Natural killer cell (primary cell): ENCODE results near the gene KLK14. TPM values are rescaled to one million over a fixed set of nuclear protein-coding genes. Genes with fewer than 3 reads are reported as not detected.

Experiments
- ATAC-seq, 3 donors: fragments of 150-1000 bp in 2 of 3; fragments of 200-7000 bp in 1 of 3; cut with Tn5 transposase; 1 replicate in 1 of 3; 2 replicates in 2 of 3; pipeline ENCODE4 v1.10.0; 2021; ENCODE audit warnings: mild to moderate bottlenecking in 2 of 3, moderate library complexity in 2 of 3
- DNase-seq, 2 donors: peaks; one replicate each; pipeline versions ENCODE4 v3.0.0 to v3.0.0-alpha.2; 2013 to 2021; ENCODE audit warnings: mixed read lengths in 1 of 2
- H3K27ac ChIP-seq: one replicate; pipeline ENCODE4 v1.5.1; 2013; ENCODE audit warnings: mild to moderate bottlenecking, low read length
- H3K27me3 ChIP-seq: one replicate; pipeline ENCODE4 v1.6.1; 2013; ENCODE audit warnings: low read length; ENCODE audit not compliant: control insufficient read depth, insufficient read depth
- H3K36me3 ChIP-seq: one replicate; pipeline ENCODE4 v1.6.1; 2013; ENCODE audit warnings: low read length; ENCODE audit not compliant: control insufficient read depth, insufficient read depth
- H3K4me1 ChIP-seq: one replicate; pipeline ENCODE4 v1.6.1; 2013; ENCODE audit warnings: low read length; ENCODE audit not compliant: control insufficient read depth, insufficient read depth
- H3K4me3 ChIP-seq: one replicate; pipeline ENCODE4 v1.5.1; 2013; ENCODE audit warnings: low read length
- H3K9me3 ChIP-seq: one replicate; pipeline ENCODE4 v1.6.1; 2013; ENCODE audit warnings: low read length; ENCODE audit not compliant: control insufficient read depth, insufficient read depth
- H3K27ac Mint-ChIP-seq, 2 donors: one replicate each; pipeline ENCODE4 v1.8.0; 2022; ENCODE audit warnings: mild to moderate bottlenecking in 2 of 2, mixed read lengths in 2 of 2, moderate library complexity in 1 of 2
- H3K27me3 Mint-ChIP-seq, 2 donors: one replicate each; pipeline ENCODE4 v1.8.0; 2022; ENCODE audit warnings: low read depth in 2 of 2, mixed read lengths in 2 of 2
- H3K36me3 Mint-ChIP-seq: one replicate; pipeline ENCODE4 v1.8.0; 2022; ENCODE audit warnings: mixed read lengths
- H3K4me1 Mint-ChIP-seq, 2 donors: one replicate each; pipeline ENCODE4 v1.8.0; 2022; ENCODE audit warnings: mixed read lengths in 2 of 2
- H3K4me3 Mint-ChIP-seq: one replicate; pipeline ENCODE4 v1.8.0; 2022; ENCODE audit warnings: mild to moderate bottlenecking, moderate library complexity, mixed read lengths
- H3K9me3 Mint-ChIP-seq, 2 donors: one replicate each; pipeline ENCODE4 v1.8.0; 2022; ENCODE audit warnings: mixed read lengths in 2 of 2
- WGBS: methylation state at CpG from one replicate; pipeline ENCODE4 v1.1.7; 2013; ENCODE audit warnings: missing lambda C conversion rate; ENCODE audit not compliant: insufficient coverage; 5-methylcytosine and 5-hydroxymethylcytosine counted together
- intact Hi-C: fragments of 100-400 bp; cut with micrococcal nuclease; formaldehyde crosslinking; loops from one replicate; pipeline ENCODE4 v1.14.2; 2022
- total RNA-seq, 4 donors: library from RNA; stranded (reverse); fragments of 120-200 nt in 1 of 4; gene quantifications; one replicate each; pipeline versions ENCODE4 v1.2.3 to v1.2.4, GENCODE V29; 2013 to 2022
- TF ChIP-seq, protein P1 (sequence below): fragments of 200-600 bp; IDR thresholded peaks from one replicate; pipeline ENCODE4 v1.8.0; 2022; ENCODE audit warnings: antibody characterized with exemption

KLK14 gene
- total RNA-seq, 3 donors from 2014 or later (not counting 1 experiment from before 2014, with no cell fraction given) = 0.64 to 1.3 (median 1.1) TPM

DNA sequence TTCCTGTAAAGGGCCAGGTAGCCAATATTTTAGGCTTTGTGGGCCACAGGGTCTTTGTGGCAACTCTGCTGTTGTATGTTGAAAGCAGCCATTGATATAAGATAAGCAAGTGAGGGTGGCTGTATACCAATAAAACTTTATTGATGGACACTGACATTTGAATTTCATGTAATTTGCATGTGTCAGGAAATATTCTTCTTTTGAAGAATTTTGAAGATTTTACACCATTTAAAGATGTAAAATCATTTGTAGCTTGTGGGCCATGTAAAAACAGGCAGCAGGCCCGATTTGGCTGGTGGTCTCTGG is 27.9 kb upstream of the KLK14 start:
- Histone ChIP-seq H3K27ac (no peak overlapping the region), H3K27me3 (no peaks in the 10 kb centered on the region), H3K4me3 (no peak overlapping the region), H3K4me1 (peaks cover 44% of the 10 kb centered on the region), H3K9me3 (no peaks in the 10 kb centered on the region), H3K36me3 (no peaks in the 10 kb centered on the region)
- no peak for ATAC-seq
- DNase-seq = no peak
- H3K36me3 Mint-ChIP-seq = no peaks in the 10 kb centered on the region
- H3K9me3 Mint-ChIP-seq = no peaks in the 10 kb centered on the region
- H3K27ac Mint-ChIP-seq = no peak overlapping the region
- no peak overlapping the region for H3K4me3 Mint-ChIP-seq
- H3K4me1 Mint-ChIP-seq = peaks cover 28 to 30% of the 10 kb centered on the region in 2 donors
- TF ChIP-seq, protein P1, sequence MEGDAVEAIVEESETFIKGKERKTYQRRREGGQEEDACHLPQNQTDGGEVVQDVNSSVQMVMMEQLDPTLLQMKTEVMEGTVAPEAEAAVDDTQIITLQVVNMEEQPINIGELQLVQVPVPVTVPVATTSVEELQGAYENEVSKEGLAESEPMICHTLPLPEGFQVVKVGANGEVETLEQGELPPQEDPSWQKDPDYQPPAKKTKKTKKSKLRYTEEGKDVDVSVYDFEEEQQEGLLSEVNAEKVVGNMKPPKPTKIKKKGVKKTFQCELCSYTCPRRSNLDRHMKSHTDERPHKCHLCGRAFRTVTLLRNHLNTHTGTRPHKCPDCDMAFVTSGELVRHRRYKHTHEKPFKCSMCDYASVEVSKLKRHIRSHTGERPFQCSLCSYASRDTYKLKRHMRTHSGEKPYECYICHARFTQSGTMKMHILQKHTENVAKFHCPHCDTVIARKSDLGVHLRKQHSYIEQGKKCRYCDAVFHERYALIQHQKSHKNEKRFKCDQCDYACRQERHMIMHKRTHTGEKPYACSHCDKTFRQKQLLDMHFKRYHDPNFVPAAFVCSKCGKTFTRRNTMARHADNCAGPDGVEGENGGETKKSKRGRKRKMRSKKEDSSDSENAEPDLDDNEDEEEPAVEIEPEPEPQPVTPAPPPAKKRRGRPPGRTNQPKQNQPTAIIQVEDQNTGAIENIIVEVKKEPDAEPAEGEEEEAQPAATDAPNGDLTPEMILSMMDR = no peak
- 52% methylated on average over 1 of the region's 1 CpG for WGBS
- intact Hi-C loops = loop anchor here (5.0 kb wide), 1 partner anchor 37 kb away; no protein-coding TSS in a partner anchor
- no peaks in the 10 kb centered on the region for H3K27me3 Mint-ChIP-seq

DNA sequence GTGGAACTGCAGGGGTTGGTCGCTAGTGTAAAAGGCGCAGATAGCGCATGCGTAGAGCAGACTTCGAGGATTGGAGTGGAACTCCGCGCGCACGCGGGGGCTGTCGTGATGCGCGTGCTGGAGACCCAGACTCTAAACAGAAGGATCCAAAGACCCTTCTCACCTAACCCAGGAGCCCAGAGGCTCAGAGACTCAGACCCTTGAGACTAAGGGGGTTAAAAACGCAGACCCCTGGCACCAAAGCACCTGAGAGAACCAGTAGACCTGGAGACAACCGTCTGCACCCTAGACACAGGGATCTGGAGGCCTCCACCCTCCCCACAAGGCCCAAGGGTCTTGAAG is 26.1 kb upstream of the KLK14 start:
- H3K27me3 Mint-ChIP-seq = no peaks in the 10 kb centered on the region
- Histone ChIP-seq H3K36me3 (peaks cover 6% of the 10 kb centered on the region), H3K9me3 (no peaks in the 10 kb centered on the region), H3K27me3 (no peaks in the 10 kb centered on the region), H3K27ac (peak overlapping the region; percentile 82), H3K4me3 (peak overlapping the region; percentile 80), H3K4me1 (peaks cover 26% of the 10 kb centered on the region)
- TF ChIP-seq, protein P1 = no peak
- H3K4me3 Mint-ChIP-seq = peak overlapping the region; percentile 94
- no peaks in the 10 kb centered on the region for H3K36me3 Mint-ChIP-seq
- H3K4me1 Mint-ChIP-seq = peaks cover 34 to 42% of the 10 kb centered on the region in 2 donors
- H3K9me3 Mint-ChIP-seq = no peaks in the 10 kb centered on the region
- DNase-seq (no peak), ATAC-seq (peak; percentile 44 to 51 (median 50))
- 5% methylated on average over 15 of the region's 15 CpGs for WGBS
- intact Hi-C loops = loop anchor here (5.0 kb wide), 1 partner anchor 59 kb away; no protein-coding TSS in a partner anchor
- peak overlapping the region; percentile 92 to 99 for H3K27ac Mint-ChIP-seq

DNA sequence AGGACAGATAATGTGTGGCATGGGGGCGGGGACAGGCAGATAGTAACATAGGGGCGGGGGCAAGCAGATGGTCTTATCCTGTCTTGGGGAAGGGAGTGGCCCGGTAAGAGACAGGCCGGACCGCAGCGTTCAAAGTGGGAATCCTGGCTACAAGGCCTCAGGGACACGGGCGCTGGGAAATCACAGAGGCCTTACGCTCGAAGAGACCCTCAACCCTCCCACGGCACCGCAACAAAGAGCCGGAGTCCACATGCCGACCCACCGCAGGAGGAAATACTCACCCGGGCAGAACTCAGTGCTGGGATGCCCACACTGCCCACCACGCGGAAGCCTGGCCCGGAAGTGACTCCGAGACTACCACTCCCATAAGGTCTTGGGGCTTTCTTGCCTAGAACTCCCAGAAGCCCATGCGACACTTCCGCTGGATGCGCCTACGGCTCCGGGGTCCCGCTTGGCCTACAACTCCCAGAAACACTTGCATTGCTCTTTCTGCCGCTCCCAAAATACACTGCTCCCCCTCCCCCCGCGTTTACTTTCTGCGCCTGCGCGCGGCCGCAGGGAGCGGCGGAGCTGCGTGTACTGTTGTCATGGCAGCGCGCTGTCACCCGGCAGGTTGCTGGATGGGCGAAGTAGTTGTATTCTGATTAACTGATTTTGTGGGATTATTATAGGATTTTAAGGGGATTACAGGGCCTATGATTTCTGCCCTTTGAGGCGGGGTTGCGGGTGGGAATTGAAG is 25.5 kb upstream of the KLK14 start, which contains the start of gene CTU1:
CTU1 (minus strand) TSS at position 344 of the 739 bp plus-strand sequence. CDS start 3,840 bp downstream, outside the sequence.
- Mint-ChIP-seq H3K4me1 (peaks cover 34 to 42% of the 10 kb centered on the region in 2 donors), H3K4me3 (peak within 1 kb of the TSS; percentile 94), H3K27ac (peak within 1 kb of the TSS; percentile 92 to 99), H3K27me3 (no peaks in the 10 kb centered on the region), H3K9me3 (no peaks in the 10 kb centered on the region), H3K36me3 (no peaks in the 10 kb centered on the region)
- Histone ChIP-seq H3K36me3 (peaks cover 10% of the 10 kb centered on the region), H3K9me3 (no peaks in the 10 kb centered on the region), H3K4me3 (peak within 1 kb of the TSS; percentile 80), H3K4me1 (peaks cover 21% of the 10 kb centered on the region), H3K27me3 (no peaks in the 10 kb centered on the region), H3K27ac (peak within 1 kb of the TSS; percentile 82)
- WGBS = under 1% methylated on average over 43 of the region's 43 CpGs
- intact Hi-C loops = loop anchor here (5.0 kb wide), 1 partner anchor 59 kb away; no protein-coding TSS in a partner anchor
- ATAC-seq (peak; percentile 96 to 99 (median 96)), DNase-seq (peak; percentile 94 to 99)
- TF ChIP-seq, protein P1 = no peak
